ENCODE results near the gene ORMDL1.

ORMDL1 gene

DNA sequence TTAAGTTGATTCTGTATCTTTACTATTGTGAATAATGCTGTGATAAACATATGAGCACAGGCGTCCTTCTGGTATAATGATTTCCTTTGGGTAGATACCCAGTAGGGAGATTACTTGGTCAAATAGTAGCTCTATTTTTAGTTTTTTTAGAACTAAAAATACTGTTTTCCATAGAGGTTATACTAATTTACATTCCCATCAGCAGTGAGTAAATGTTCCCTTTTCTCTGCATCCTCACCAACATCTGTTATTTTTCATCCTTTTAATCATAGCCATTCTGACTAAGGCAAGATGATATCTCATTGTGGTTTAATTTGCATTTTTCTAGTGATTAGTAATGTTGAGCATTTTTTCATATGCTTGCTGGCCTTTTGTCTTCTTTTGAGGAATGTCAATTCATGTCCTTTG is 35.2 kb upstream of the ORMDL1 start:
- H3K27ac ChIP-seq, result no peak overlapping the region
- TF ChIP-seq ZFX (IDR thresholded peaks at IDR 0.05; ENCODE audit: borderline replicate concordance), result no peak

DNA sequence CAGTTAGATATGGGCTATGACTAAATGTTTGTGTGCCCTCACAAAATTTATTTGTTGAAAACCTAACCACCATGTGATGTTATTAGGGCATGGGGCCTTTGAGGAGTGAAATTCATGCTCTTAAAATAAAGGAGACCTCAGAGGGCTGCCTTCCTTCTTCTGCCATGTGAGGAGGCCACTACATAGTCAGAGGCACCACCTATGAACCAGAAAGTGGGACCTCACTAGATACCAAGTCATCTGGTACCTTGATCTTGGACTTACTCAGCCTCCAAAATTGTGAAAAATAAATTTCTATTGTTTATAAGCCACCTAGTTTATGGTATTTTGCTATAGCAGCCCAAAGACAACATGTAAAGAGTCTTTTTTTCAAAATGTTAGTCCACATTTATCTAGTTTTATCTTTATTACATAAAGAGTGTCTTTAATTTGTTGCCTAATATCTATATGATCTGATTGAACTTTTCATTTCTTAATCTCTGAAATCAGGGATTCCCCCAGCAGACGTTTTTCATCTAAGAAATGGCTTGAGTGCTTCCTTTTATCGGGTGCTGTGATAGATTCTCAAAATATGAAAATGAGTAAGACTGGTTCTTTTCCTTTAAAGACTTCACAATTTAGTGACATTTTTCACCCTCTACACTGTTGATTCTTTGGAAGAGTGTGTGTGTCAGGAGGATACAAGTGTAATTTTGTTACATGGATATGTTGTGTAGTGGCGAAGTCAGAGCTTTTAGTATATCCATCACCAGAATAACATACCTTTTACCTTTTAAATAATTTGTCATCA is 34.3 kb upstream of the ORMDL1 start:
- no peak overlapping the region for H3K27ac ChIP-seq
- TF ChIP-seq, protein P1, sequence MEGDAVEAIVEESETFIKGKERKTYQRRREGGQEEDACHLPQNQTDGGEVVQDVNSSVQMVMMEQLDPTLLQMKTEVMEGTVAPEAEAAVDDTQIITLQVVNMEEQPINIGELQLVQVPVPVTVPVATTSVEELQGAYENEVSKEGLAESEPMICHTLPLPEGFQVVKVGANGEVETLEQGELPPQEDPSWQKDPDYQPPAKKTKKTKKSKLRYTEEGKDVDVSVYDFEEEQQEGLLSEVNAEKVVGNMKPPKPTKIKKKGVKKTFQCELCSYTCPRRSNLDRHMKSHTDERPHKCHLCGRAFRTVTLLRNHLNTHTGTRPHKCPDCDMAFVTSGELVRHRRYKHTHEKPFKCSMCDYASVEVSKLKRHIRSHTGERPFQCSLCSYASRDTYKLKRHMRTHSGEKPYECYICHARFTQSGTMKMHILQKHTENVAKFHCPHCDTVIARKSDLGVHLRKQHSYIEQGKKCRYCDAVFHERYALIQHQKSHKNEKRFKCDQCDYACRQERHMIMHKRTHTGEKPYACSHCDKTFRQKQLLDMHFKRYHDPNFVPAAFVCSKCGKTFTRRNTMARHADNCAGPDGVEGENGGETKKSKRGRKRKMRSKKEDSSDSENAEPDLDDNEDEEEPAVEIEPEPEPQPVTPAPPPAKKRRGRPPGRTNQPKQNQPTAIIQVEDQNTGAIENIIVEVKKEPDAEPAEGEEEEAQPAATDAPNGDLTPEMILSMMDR (IDR thresholded peaks at IDR 0.05), result no peak
- TF ChIP-seq ZFX (IDR thresholded peaks at IDR 0.05; ENCODE audit: borderline replicate concordance), result no peak

DNA sequence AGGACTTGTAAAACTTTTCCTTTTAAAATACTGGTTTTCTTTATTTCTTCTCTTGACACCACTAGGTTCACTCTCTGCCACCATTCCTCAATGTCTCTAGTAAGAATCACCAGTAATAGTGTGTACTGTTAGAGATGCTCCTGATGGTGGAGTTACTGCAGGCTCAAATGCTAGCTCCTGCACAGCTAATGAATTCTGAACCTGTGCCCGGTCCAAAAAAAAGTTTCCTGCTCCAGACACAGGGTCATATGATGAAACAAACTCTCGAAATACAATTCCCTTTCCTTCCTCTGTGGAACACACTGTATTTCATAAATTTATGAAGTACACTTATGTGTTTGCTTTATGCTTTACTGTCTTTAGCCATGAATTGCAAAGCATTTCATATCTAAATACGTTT is 19.3 kb upstream of the ORMDL1 start:
- H3K27ac ChIP-seq, result no peak overlapping the region
- TF ChIP-seq, protein P1 (IDR thresholded peaks at IDR 0.05), result no peak

DNA sequence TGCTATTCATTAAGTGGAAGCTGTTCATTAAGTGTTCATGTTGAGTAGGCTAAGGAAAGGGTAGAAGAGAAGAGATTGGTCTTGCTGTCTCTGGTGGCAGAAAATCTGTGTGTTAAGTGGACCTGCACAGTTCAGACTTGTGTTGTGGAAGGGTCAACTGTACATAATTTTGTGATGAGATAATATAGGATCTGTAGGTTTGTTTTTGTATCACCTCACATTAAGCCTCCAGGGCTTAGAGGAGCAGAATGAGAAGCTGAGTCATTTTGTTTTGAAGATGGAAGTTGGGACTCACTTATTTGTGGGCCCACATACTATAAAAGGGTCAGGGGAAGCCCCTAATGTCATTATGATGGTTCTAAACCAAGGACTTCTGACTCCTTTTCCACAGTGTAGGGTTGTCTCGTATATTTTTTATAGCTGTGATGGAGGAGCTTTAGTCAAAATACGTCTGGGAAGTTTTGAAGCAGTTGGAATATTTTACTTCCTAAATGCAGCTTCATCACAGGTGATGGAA is 18.3 kb upstream of the ORMDL1 start:
- no peak for TF ChIP-seq ZFX (IDR thresholded peaks at IDR 0.05; ENCODE audit: borderline replicate concordance)
- TF ChIP-seq, protein P1 (IDR thresholded peaks at IDR 0.05), result no peak
- no peak overlapping the region for H3K27ac ChIP-seq

DNA sequence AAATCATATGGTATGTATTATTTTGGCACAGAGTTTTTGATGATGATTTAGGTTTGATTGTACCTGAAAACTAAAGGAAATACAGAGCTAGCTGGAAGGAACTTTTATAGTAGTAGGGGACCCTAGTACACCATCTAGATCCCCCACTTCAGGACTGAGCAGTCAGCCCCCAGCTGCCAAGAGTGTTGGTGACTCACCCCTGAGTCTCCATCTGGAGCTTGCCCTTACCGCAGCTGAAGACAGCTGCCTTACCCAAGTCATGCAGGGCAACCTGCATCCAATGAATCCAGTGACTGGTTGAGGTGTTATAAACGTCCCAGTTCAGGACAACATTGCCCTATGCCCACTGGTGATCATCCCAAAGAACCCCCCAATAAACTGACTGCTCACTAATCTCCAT is 15.4 kb upstream of the ORMDL1 start:
- H3K27ac ChIP-seq, result no peak overlapping the region
- no peak for TF ChIP-seq ZFX (IDR thresholded peaks at IDR 0.05; ENCODE audit: borderline replicate concordance)
- TF ChIP-seq, protein P1 (IDR thresholded peaks at IDR 0.05), result no peak

DNA sequence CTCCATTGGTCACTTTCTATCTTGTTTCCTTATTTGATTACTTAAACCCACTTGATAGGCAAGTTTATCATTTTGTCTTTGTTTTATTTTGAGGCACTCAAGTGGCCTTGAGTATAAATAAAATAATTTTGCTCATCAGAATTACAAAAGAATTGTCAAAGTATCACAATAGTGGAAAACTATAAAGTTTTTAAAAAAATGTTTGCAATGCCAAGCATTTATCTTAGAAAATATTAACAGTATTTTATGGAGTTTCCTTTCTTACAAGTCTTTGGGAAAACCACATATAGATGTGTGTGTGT is 14.8 kb upstream of the ORMDL1 start:
- no peak overlapping the region for H3K27ac ChIP-seq

DNA sequence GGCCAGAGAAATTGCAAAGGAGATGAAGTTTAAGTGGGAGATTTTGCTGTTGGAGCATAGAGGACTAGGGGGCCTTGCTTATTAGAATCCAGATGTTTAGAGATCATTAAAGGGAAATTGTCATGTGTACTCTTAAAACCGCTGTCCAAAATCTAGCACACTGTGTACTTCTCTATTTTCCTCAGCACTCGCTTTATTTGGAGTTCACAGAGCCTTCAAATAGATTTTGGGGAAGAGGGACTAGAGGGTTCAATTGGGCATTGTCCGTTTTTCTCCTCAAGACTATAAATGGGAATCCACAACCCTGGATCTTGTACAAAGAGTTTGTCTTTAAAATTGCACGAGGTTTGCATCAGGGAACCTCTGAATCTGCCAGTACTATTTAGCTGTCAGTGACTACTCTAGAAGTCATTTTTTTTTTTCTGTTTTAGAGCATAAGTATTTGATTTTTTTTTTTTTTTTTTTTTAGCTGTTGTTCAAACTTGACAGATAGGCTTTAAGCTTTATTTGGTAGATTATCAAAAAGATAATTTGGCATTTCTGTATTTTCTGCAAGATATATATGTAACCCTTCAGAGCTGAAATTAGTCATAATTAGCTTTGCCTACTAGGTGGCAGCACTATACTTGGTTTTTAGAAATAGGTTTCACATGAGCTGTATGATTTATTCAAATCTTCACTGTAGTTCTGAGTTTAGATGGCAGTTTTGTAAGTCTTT is 14.3 kb upstream of the ORMDL1 start:
- H3K27ac ChIP-seq, result no peak overlapping the region
- TF ChIP-seq ZFX (IDR thresholded peaks at IDR 0.05; ENCODE audit: borderline replicate concordance), result no peak
- TF ChIP-seq, protein P1 (IDR thresholded peaks at IDR 0.05), result peak; percentile 72

More for the DNA sequence above, 14.8 kb upstream of the ORMDL1 start:
- TF ChIP-seq, protein P1 (IDR thresholded peaks at IDR 0.05), result peak; percentile 36
- no peak for TF ChIP-seq ZFX (IDR thresholded peaks at IDR 0.05; ENCODE audit: borderline replicate concordance)

All from 22Rv1 (cell line).